DMS53 (cell line): ENCODE measurements around the gene TAS2R38.
"Not testable (repeated sequence)": the region's sequence is repeated elsewhere in the genome, so short reads cannot be mapped to it uniquely, and the experiment has no call there.

Experiments
- DNase-seq: peaks from one replicate; lab custom pipeline; 2025; lab: John Stamatoyannopoulos, UW

TAS2R38 gene

GRCh38 chr7:141973673-141974072, at the start of gene TAS2R38:
Gene TAS2R38, minus strand, starts transcription at chr7:141973773. Its CDS starts 84 bp downstream, at chr7:141973689.
- DNase-seq, result no peak

GRCh38 chr7:142018154-142018553, 44.6 kb upstream of the TAS2R38 start:
- DNase-seq, result no peak

- no peak for DNase-seq
Measured at GRCh38 chr7:142017451-142017850, 43.9 kb upstream of the TAS2R38 start.

GRCh38 chr7:142012825-142013511, 39.4 kb upstream of the TAS2R38 start:
- DNase-seq, result peak; percentile 19

- no peak for DNase-seq
Measured at GRCh38 chr7:142010952-142011548, 37.5 kb upstream of the TAS2R38 start.

GRCh38 chr7:142009187-142009586, 35.6 kb upstream of the TAS2R38 start:
- DNase-seq, result no peak

GRCh38 chr7:142006577-142006976, 33.0 kb upstream of the TAS2R38 start:
- DNase-seq, result no peak

GRCh38 chr7:142002179-142002578, 28.6 kb upstream of the TAS2R38 start:
- no peak for DNase-seq

- peak; percentile 82 for DNase-seq
Measured at GRCh38 chr7:142001163-142001874, 27.7 kb upstream of the TAS2R38 start.

GRCh38 chr7:142000244-142000643, 26.7 kb upstream of the TAS2R38 start:
- DNase-seq, result no peak

- peak; percentile 25 for DNase-seq
Measured at GRCh38 chr7:141999058-141999623, 25.6 kb upstream of the TAS2R38 start.

GRCh38 chr7:141993354-141993753, 19.8 kb upstream of the TAS2R38 start:
- no peak for DNase-seq

- no peak for DNase-seq
Measured at GRCh38 chr7:141992688-141993087, 19.1 kb upstream of the TAS2R38 start.

GRCh38 chr7:141992156-141992555, 18.6 kb upstream of the TAS2R38 start:
- DNase-seq, result no peak

GRCh38 chr7:141991140-141991539, 17.6 kb upstream of the TAS2R38 start:
- no peak for DNase-seq

GRCh38 chr7:141990011-141990725, 16.6 kb upstream of the TAS2R38 start:
- DNase-seq, result no peak

GRCh38 chr7:141987803-141988202, 14.2 kb upstream of the TAS2R38 start:
- DNase-seq, result not testable (repeated sequence)

GRCh38 chr7:141986923-141987322, 13.3 kb upstream of the TAS2R38 start:
- no peak for DNase-seq

- peak; percentile 41 for DNase-seq
Measured at GRCh38 chr7:141985926-141986325, 12.4 kb upstream of the TAS2R38 start.

GRCh38 chr7:141979568-141979967, 6.0 kb upstream of the TAS2R38 start:
- no peak for DNase-seq

GRCh38 chr7:141978351-141978750, 4.8 kb upstream of the TAS2R38 start:
- no peak for DNase-seq
